Measurements from ENCODE around the gene WBP2. TPM values are rescaled to one million over a fixed set of nuclear protein-coding genes. Genes with fewer than 3 reads are reported as not detected.

Gene WBP2
- polyA plus RNA-seq (2013) = 131 and 133 TPM in 2 replicates

GRCh38 chr17:75855310-75856061, at the start of gene WBP2:
Gene WBP2, minus strand, starts transcription at chr17:75855335. Its CDS starts 38 bp downstream, at chr17:75855297.
- Histone ChIP-seq H4K12ac (ENCODE audit: low read depth, low read length) (peak within 1 kb of the TSS; percentile 71), H3K9ac (ENCODE audit: low read length) (peak within 1 kb of the TSS; percentile 68)
- WGBS (ENCODE audit: extremely low coverage, insufficient coverage, insufficient read length) = no CpG with 5 or more reads among the region's 58 CpGs

GRCh38 chr17:75902406-75902805, 47.3 kb upstream of the WBP2 start:
- Histone ChIP-seq H3K4me3 (ENCODE audit: low read depth, low read length) (no peak overlapping the region), H3K4me2 (ENCODE audit: low read length) (no peak overlapping the region), H2AK5ac (ENCODE audit: low read length) (no peak overlapping the region), H3K4ac (ENCODE audit: low read depth, low read length) (no peak overlapping the region), H4K91ac (ENCODE audit: low read depth, low read length) (no peak overlapping the region), H3K23ac (ENCODE audit: low read length) (no peak overlapping the region), H4K8ac (ENCODE audit: low read depth, low read length) (no peak overlapping the region), H3K9me3 (ENCODE audit: insufficient read depth, low read depth, low read length) (no peaks in the 10 kb centered on the region), H3K36me3 (ENCODE audit: control insufficient read depth in 1 of 2, insufficient read depth in 2 of 2, low read length in 2 of 2) (peaks cover 38 to 50% of the 10 kb centered on the region in 2 experiments), H3K18ac (ENCODE audit: low read length) (no peak overlapping the region), H3K9ac (ENCODE audit: low read length) (no peak overlapping the region), H3K14ac (ENCODE audit: low read length) (no peak overlapping the region), H2BK120ac (ENCODE audit: insufficient read depth, low read length, poor library complexity) (no peak overlapping the region), H4K12ac (ENCODE audit: low read depth, low read length) (no peak overlapping the region), H3K79me2 (ENCODE audit: control insufficient read depth, insufficient read depth, low read length, poor library complexity) (peaks cover 6% of the 10 kb centered on the region), H3K4me1 (ENCODE audit: control insufficient read depth in 1 of 2, insufficient read depth in 2 of 2, low read length in 2 of 2) (peaks cover 8% of the 10 kb centered on the region in 2 experiments), H2BK12ac (ENCODE audit: low read length) (no peak overlapping the region), H3K79me1 (ENCODE audit: low read length) (peaks cover 7% of the 10 kb centered on the region), H2BK5ac (ENCODE audit: low read depth, low read length, poor library complexity) (no peak overlapping the region), H3K27ac (ENCODE audit: low read depth, low read length) (no peak overlapping the region), H2AFZ (ENCODE audit: insufficient read depth, low read length, poor library complexity) (no peak overlapping the region), H3K27me3 (ENCODE audit: insufficient read depth, low read length) (no peaks in the 10 kb centered on the region)
- DNase-seq = no peak
- no CpG with 5 or more reads among the region's 6 CpGs for WGBS (ENCODE audit: extremely low coverage, insufficient coverage, insufficient read length)

More at GRCh38 chr17:75855310-75856061, at the start of gene WBP2:
- Histone ChIP-seq H3K79me1 (ENCODE audit: low read length) (peaks cover 3% of the 10 kb centered on the region), H2BK5ac (ENCODE audit: low read depth, low read length, poor library complexity) (peak within 1 kb of the TSS; percentile 24), H3K4me1 (ENCODE audit: control insufficient read depth in 1 of 2, insufficient read depth in 2 of 2, low read length in 2 of 2) (peaks cover 5 to 14% of the 10 kb centered on the region in 2 experiments), H2BK120ac (ENCODE audit: insufficient read depth, low read length, poor library complexity) (peak within 1 kb of the TSS; percentile 59), H4K91ac (ENCODE audit: low read depth, low read length) (peak within 1 kb of the TSS; percentile 79), H2AFZ (ENCODE audit: insufficient read depth, low read length, poor library complexity) (peak within 1 kb of the TSS; percentile 91), H2AK5ac (ENCODE audit: low read length) (peak within 1 kb of the TSS; percentile 36), H3K18ac (ENCODE audit: low read length) (peak within 1 kb of the TSS; percentile 50), H3K79me2 (ENCODE audit: control insufficient read depth, insufficient read depth, low read length, poor library complexity) (peaks cover 3% of the 10 kb centered on the region), H2BK12ac (ENCODE audit: low read length) (peak within 1 kb of the TSS; percentile 36), H3K4ac (ENCODE audit: low read depth, low read length) (peak within 1 kb of the TSS; percentile 16), H3K27ac (ENCODE audit: low read depth, low read length) (peak within 1 kb of the TSS; percentile 35), H3K23ac (ENCODE audit: low read length) (no peak within 1 kb of the TSS), H4K8ac (ENCODE audit: low read depth, low read length) (peak within 1 kb of the TSS; percentile 80), H3K4me2 (ENCODE audit: low read length) (peak within 1 kb of the TSS; percentile 81), H3K9me3 (ENCODE audit: insufficient read depth, low read depth, low read length) (no peaks in the 10 kb centered on the region), H3K36me3 (ENCODE audit: control insufficient read depth in 1 of 2, insufficient read depth in 2 of 2, low read length in 2 of 2) (peaks cover 12% of the 10 kb centered on the region in 2 experiments), H3K27me3 (ENCODE audit: insufficient read depth, low read length) (no peaks in the 10 kb centered on the region), H3K4me3 (ENCODE audit: low read depth, low read length) (peak within 1 kb of the TSS; percentile 87), H3K14ac (ENCODE audit: low read length) (peak within 1 kb of the TSS; percentile 25)
- DNase-seq = peak; percentile 99 to 100

- no peak for DNase-seq
- Histone ChIP-seq H4K12ac (ENCODE audit: low read depth, low read length) (no peak overlapping the region), H3K79me1 (ENCODE audit: low read length) (peaks cover 7% of the 10 kb centered on the region), H2AK5ac (ENCODE audit: low read length) (no peak overlapping the region), H2AFZ (ENCODE audit: insufficient read depth, low read length, poor library complexity) (no peak overlapping the region), H3K27me3 (ENCODE audit: insufficient read depth, low read length) (no peaks in the 10 kb centered on the region), H3K27ac (ENCODE audit: low read depth, low read length) (no peak overlapping the region), H3K4ac (ENCODE audit: low read depth, low read length) (no peak overlapping the region), H3K4me3 (ENCODE audit: low read depth, low read length) (no peak overlapping the region), H3K4me1 (ENCODE audit: control insufficient read depth in 1 of 2, insufficient read depth in 2 of 2, low read length in 2 of 2) (peaks cover 8% of the 10 kb centered on the region in 2 experiments), H2BK120ac (ENCODE audit: insufficient read depth, low read length, poor library complexity) (no peak overlapping the region), H3K9ac (ENCODE audit: low read length) (no peak overlapping the region), H4K8ac (ENCODE audit: low read depth, low read length) (no peak overlapping the region), H2BK5ac (ENCODE audit: low read depth, low read length, poor library complexity) (no peak overlapping the region), H4K91ac (ENCODE audit: low read depth, low read length) (no peak overlapping the region), H3K14ac (ENCODE audit: low read length) (no peak overlapping the region), H3K18ac (ENCODE audit: low read length) (no peak overlapping the region), H2BK12ac (ENCODE audit: low read length) (no peak overlapping the region), H3K36me3 (ENCODE audit: control insufficient read depth in 1 of 2, insufficient read depth in 2 of 2, low read length in 2 of 2) (peaks cover 38 to 50% of the 10 kb centered on the region in 2 experiments), H3K4me2 (ENCODE audit: low read length) (no peak overlapping the region), H3K23ac (ENCODE audit: low read length) (no peak overlapping the region), H3K9me3 (ENCODE audit: insufficient read depth, low read depth, low read length) (no peaks in the 10 kb centered on the region), H3K79me2 (ENCODE audit: control insufficient read depth, insufficient read depth, low read length, poor library complexity) (peaks cover 6% of the 10 kb centered on the region)
- no CpG with 5 or more reads among the region's 18 CpGs for WGBS (ENCODE audit: extremely low coverage, insufficient coverage, insufficient read length)
These were observed 46.6 kb upstream of the WBP2 start for GRCh38 chr17:75901727-75902126.

- Histone ChIP-seq H4K8ac (ENCODE audit: low read depth, low read length) (no peak overlapping the region), H3K27me3 (ENCODE audit: insufficient read depth, low read length) (no peaks in the 10 kb centered on the region), H4K91ac (ENCODE audit: low read depth, low read length) (no peak overlapping the region)
These were observed 45.8 kb upstream of the WBP2 start for GRCh38 chr17:75900691-75901533.

More at GRCh38 chr17:75900691-75901533, 45.8 kb upstream of the WBP2 start:
- Histone ChIP-seq H4K12ac (ENCODE audit: low read depth, low read length) (no peak overlapping the region), H2BK12ac (ENCODE audit: low read length) (no peak overlapping the region), H2BK120ac (ENCODE audit: insufficient read depth, low read length, poor library complexity) (no peak overlapping the region), H3K4me3 (ENCODE audit: low read depth, low read length) (no peak overlapping the region), H2AK5ac (ENCODE audit: low read length) (no peak overlapping the region), H3K9me3 (ENCODE audit: insufficient read depth, low read depth, low read length) (no peaks in the 10 kb centered on the region), H3K9ac (ENCODE audit: low read length) (no peak overlapping the region), H3K27ac (ENCODE audit: low read depth, low read length) (no peak overlapping the region), H2AFZ (ENCODE audit: insufficient read depth, low read length, poor library complexity) (no peak overlapping the region), H3K79me1 (ENCODE audit: low read length) (peaks cover 12% of the 10 kb centered on the region), H3K4ac (ENCODE audit: low read depth, low read length) (no peak overlapping the region), H3K14ac (ENCODE audit: low read length) (no peak overlapping the region), H3K23ac (ENCODE audit: low read length) (no peak overlapping the region), H2BK5ac (ENCODE audit: low read depth, low read length, poor library complexity) (no peak overlapping the region), H3K36me3 (ENCODE audit: control insufficient read depth in 1 of 2, insufficient read depth in 2 of 2, low read length in 2 of 2) (peaks cover 38 to 50% of the 10 kb centered on the region in 2 experiments), H3K79me2 (ENCODE audit: control insufficient read depth, insufficient read depth, low read length, poor library complexity) (peaks cover 10% of the 10 kb centered on the region), H3K4me2 (ENCODE audit: low read length) (no peak overlapping the region), H3K18ac (ENCODE audit: low read length) (no peak overlapping the region), H3K4me1 (ENCODE audit: control insufficient read depth in 1 of 2, insufficient read depth in 2 of 2, low read length in 2 of 2) (peaks cover 3 to 6% of the 10 kb centered on the region in 2 experiments)
- WGBS (ENCODE audit: extremely low coverage, insufficient coverage, insufficient read length) = no CpG with 5 or more reads among the region's 13 CpGs
- no peak for DNase-seq
